Naive thymus-derived CD4-positive, alpha-beta T cell (primary cell): Measurements from ENCODE around the gene ELMO1. TPM values are rescaled to one million over a fixed set of nuclear protein-coding genes. Genes with fewer than 3 reads are reported as not detected.

Experiments used
- ATAC-seq: fragments of 150-1000 bp; cut with Tn5 transposase; 2 replicates; pipeline ENCODE4 v1.10.0; 2021; ENCODE audit warnings: mild to moderate bottlenecking, moderate library complexity
- CTCF ChIA-PET: fragments of 350-600 bp; sonication (Branson Sonifier 250); formaldehyde crosslinking; loops from one replicate; lab custom pipeline; 2021; ENCODE audit warnings: antibody characterized with exemption; lab: Charles Lee
- POLR2A ChIA-PET: fragments of 350-600 bp; sonication (Branson Sonifier 250); formaldehyde crosslinking; loops from one replicate; lab custom pipeline; 2021; ENCODE audit warnings: antibody characterized with exemption, inconsistent platforms; lab: Charles Lee
- DNase-seq, 9 donors: peaks; one replicate each; pipeline versions ENCODE4 v3.0.0 to v3.0.0-alpha.2; 2020 to 2022; ENCODE audit warnings: mixed read lengths in 1 of 9
- H3K27ac ChIP-seq: one replicate; pipeline ENCODE4 v1.7.0; 2013; ENCODE audit warnings: mild to moderate bottlenecking, low read depth, low read length, moderate library complexity
- H3K27me3 ChIP-seq, 2 donors: one replicate each; pipeline ENCODE4 v1.7.0; 2013; ENCODE audit warnings: low read length in 2 of 2, mild to moderate bottlenecking in 2 of 2, moderate library complexity in 2 of 2; ENCODE audit not compliant: control insufficient read depth in 2 of 2, insufficient read depth in 2 of 2
- H3K36me3 ChIP-seq, 3 experiments: 1 replicate in 2 of 3; 2 replicates in 1 of 3; pipeline ENCODE4 v1.7.0; 2013; ENCODE audit warnings: low read length in 3 of 3, mild to moderate bottlenecking in 3 of 3, moderate library complexity in 1 of 3; ENCODE audit not compliant: insufficient read depth in 3 of 3, control insufficient read depth in 2 of 3
- H3K4me1 ChIP-seq, 2 donors: one replicate each; pipeline ENCODE4 v1.7.0; 2013; ENCODE audit warnings: low read length in 2 of 2, mild to moderate bottlenecking in 2 of 2, moderate library complexity in 1 of 2; ENCODE audit not compliant: control insufficient read depth in 2 of 2, insufficient read depth in 2 of 2
- H3K4me3 ChIP-seq: 2 replicates; pipeline ENCODE4 v1.7.0; 2013; ENCODE audit warnings: mild to moderate bottlenecking, low read length
- H3K9me3 ChIP-seq, 3 experiments: 1 replicate in 2 of 3; 2 replicates in 1 of 3; pipeline ENCODE4 v1.7.0; 2013; ENCODE audit warnings: low read length in 3 of 3; ENCODE audit not compliant: control insufficient read depth in 2 of 3
- H3K27ac Mint-ChIP-seq, 9 donors: one replicate each; pipeline ENCODE4 v1.8.0; 2020 to 2022; ENCODE audit warnings: mixed read lengths in 9 of 9, mild to moderate bottlenecking in 8 of 9, moderate library complexity in 5 of 9, inconsistent platforms in 2 of 9
- H3K27me3 Mint-ChIP-seq, 5 donors: one replicate each; pipeline ENCODE4 v1.8.0; 2021 to 2022; ENCODE audit warnings: mixed read lengths in 5 of 5, mild to moderate bottlenecking in 1 of 5
- H3K36me3 Mint-ChIP-seq, 5 donors: one replicate each; pipeline ENCODE4 v1.8.0; 2020 to 2022; ENCODE audit warnings: mixed read lengths in 5 of 5, mild to moderate bottlenecking in 3 of 5, inconsistent platforms in 1 of 5
- H3K4me1 Mint-ChIP-seq, 7 donors: one replicate each; pipeline ENCODE4 v1.8.0; 2020 to 2022; ENCODE audit warnings: mixed read lengths in 7 of 7, mild to moderate bottlenecking in 3 of 7, inconsistent platforms in 1 of 7
- H3K4me3 Mint-ChIP-seq, 10 donors: one replicate each; pipeline ENCODE4 v1.8.0; 2020 to 2022; ENCODE audit warnings: mild to moderate bottlenecking in 10 of 10, mixed read lengths in 10 of 10, moderate library complexity in 6 of 10, inconsistent platforms in 2 of 10
- H3K9me3 Mint-ChIP-seq, 11 donors: one replicate each; pipeline ENCODE4 v1.8.0; 2020 to 2022; ENCODE audit warnings: mixed read lengths in 11 of 11, mild to moderate bottlenecking in 4 of 11, inconsistent platforms in 1 of 11, moderate library complexity in 1 of 11
- intact Hi-C, 2 donors: fragments of 100-400 bp; cut with micrococcal nuclease; formaldehyde crosslinking; loops; one replicate each; pipeline ENCODE4 v1.15.1; 2023
- polyA plus RNA-seq, 2 donors: library from polyadenylated mRNA; unstranded; fragments of 300-500 nt; fragmentation: Illumina TruSeq; gene quantifications; one replicate each; pipeline ENCODE4 v1.2.3, GENCODE V29; 2021
- total RNA-seq, 6 experiments: library from RNA in 5 of 6; stranded (reverse) in 5 of 6; gene quantifications; 1 replicate in 5 of 6; 2 replicates in 1 of 6; pipeline ENCODE4 v1.2.3 and lab custom pipeline; 2021 to 2026

ELMO1 gene
- total and polyA plus RNA-seq, 7 experiments from 2014 or later: 63.6 to 160 (median 124) TPM

DNA sequence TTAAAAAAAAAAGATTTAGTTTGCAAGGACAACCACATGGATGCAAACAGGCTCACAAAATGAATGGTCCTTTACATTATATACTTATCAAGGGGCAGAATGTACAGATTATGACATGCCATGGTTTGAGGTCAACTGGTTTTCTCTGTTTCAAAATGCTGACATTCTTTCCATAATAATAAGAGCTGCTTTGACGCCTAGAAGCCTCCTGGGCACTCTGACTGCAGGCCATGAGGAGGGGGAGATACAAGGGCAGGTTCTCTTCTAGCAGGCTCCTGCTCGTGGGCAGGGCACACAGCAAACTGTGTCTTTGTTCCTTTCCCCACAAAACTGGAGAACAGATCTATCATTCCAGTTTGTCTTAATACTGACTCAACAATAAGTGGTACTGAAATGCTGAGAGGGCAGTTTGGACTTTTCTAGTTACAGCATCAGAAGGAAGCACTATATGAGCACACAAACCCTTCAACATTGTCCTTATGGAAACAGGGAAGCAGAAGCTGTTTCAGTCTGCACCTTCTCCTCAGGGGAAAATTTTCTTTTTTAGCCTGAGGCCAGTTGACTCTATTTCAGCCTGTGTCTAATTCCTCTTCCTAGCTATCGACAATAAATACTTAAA is 409.4 kb downstream of the ELMO1 start:
- no peak overlapping the region for H3K27ac ChIP-seq
- DNase-seq: no peak
- H3K4me3 ChIP-seq: no peak overlapping the region
- Mint-ChIP-seq H3K36me3 (peaks cover 26 to 81% (median 63%) of the 10 kb centered on the region in 5 donors), H3K27me3 (no peaks in the 10 kb centered on the region), H3K27ac (no peak overlapping the region), H3K4me1 (peaks cover 0 to 15% (median 6%) of the 10 kb centered on the region in 7 donors), H3K4me3 (peak overlapping the region in 1 of 10 donors; percentile 18), H3K9me3 (peaks cover 3 to 52% (median 16%) of the 10 kb centered on the region in 11 donors)
- H3K27me3 ChIP-seq: no peaks in the 10 kb centered on the region
- POLR2A ChIA-PET: no interaction called here
- H3K9me3 ChIP-seq: peaks cover 0 to 11% (median 0%) of the 10 kb centered on the region in 3 experiments
- intact Hi-C loops: no loop called here
- H3K4me1 ChIP-seq: no peaks in the 10 kb centered on the region
- ATAC-seq: no peak
- CTCF ChIA-PET: no interaction called here
- H3K36me3 ChIP-seq: peaks cover 0 to 11% (median 0%) of the 10 kb centered on the region in 3 experiments

- H3K4me1 ChIP-seq: no peaks in the 10 kb centered on the region
- no peak overlapping the region for H3K27ac ChIP-seq
- H3K36me3 ChIP-seq: peaks cover 0 to 11% (median 0%) of the 10 kb centered on the region in 3 experiments
- POLR2A ChIA-PET: interaction anchor here (0.5 kb wide), 1 partner anchor 105 kb away, joined by 3 read pairs; no protein-coding TSS in a partner anchor
- no peak for DNase-seq
- Mint-ChIP-seq H3K4me1 (peaks cover 1 to 19% (median 9%) of the 10 kb centered on the region in 7 donors), H3K4me3 (no peak overlapping the region), H3K36me3 (peaks cover 29 to 80% (median 62%) of the 10 kb centered on the region in 5 donors), H3K27ac (peak overlapping the region in 1 of 9 donors; percentile 29), H3K27me3 (no peaks in the 10 kb centered on the region), H3K9me3 (peaks cover 3 to 52% (median 13%) of the 10 kb centered on the region in 11 donors)
- no peak overlapping the region for H3K4me3 ChIP-seq
- no peaks in the 10 kb centered on the region for H3K27me3 ChIP-seq
- peaks cover 0 to 11% (median 0%) of the 10 kb centered on the region in 3 experiments for H3K9me3 ChIP-seq
- intact Hi-C loops: no loop called here
- no peak for ATAC-seq
- CTCF ChIA-PET: no interaction called here
Measured at GRCh38 chr7:37038706-37039105, 410.0 kb downstream of the ELMO1 start.

DNA sequence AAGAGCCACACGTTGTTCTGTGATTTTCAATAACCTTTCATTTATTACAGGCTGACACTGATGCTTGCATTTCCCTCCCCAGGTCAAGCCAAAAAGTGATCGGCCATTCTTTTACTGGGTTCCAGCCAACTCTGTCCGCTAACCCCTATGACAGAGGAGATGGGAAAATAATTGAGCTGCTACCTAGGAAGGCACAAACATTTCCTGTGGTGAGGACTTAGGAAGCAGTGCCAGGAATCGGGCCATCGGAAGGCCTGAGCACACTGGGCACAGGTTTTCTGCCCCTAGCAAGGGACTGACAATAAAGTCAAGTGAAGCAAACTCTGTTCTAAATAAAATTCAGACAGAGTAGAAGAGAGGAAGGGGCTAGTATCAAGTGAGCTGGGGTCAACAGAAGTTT is 411.4 kb downstream of the ELMO1 start:
- intact Hi-C loops: no loop called here
- Mint-ChIP-seq H3K4me1 (peaks cover 11 to 32% (median 19%) of the 10 kb centered on the region in 7 donors), H3K4me3 (no peak overlapping the region), H3K27me3 (no peaks in the 10 kb centered on the region), H3K27ac (peak overlapping the region in 1 of 9 donors; percentile 55), H3K36me3 (peaks cover 30 to 79% (median 60%) of the 10 kb centered on the region in 5 donors), H3K9me3 (peaks cover 3 to 45% (median 11%) of the 10 kb centered on the region in 11 donors)
- DNase-seq: no peak
- no peak for ATAC-seq
- Histone ChIP-seq H3K36me3 (peaks cover 0 to 11% (median 0%) of the 10 kb centered on the region in 3 experiments), H3K27me3 (no peaks in the 10 kb centered on the region), H3K9me3 (peaks cover 0 to 11% (median 0%) of the 10 kb centered on the region in 3 experiments), H3K4me3 (no peak overlapping the region), H3K4me1 (no peaks in the 10 kb centered on the region), H3K27ac (no peak overlapping the region)
- ChIA-PET CTCF (no interaction called here), POLR2A (no interaction called here)

GRCh38 chr7:37035631-37036030 is 413.0 kb downstream of the ELMO1 start:
- no peaks in the 10 kb centered on the region for H3K27me3 ChIP-seq
- Mint-ChIP-seq H3K9me3 (peaks cover 3 to 33% (median 11%) of the 10 kb centered on the region in 11 donors), H3K27ac (peak overlapping the region in 1 of 9 donors; percentile 20), H3K36me3 (peaks cover 37 to 82% (median 59%) of the 10 kb centered on the region in 5 donors), H3K4me3 (no peak overlapping the region), H3K27me3 (no peaks in the 10 kb centered on the region), H3K4me1 (peaks cover 25 to 49% (median 31%) of the 10 kb centered on the region in 7 donors)
- intact Hi-C loops: no loop called here
- POLR2A ChIA-PET: no interaction called here
- no peak overlapping the region for H3K27ac ChIP-seq
- no peak overlapping the region for H3K4me3 ChIP-seq
- CTCF ChIA-PET: no interaction called here
- no peak for ATAC-seq
- H3K4me1 ChIP-seq: no peaks in the 10 kb centered on the region
- peaks cover 0 to 11% (median 0%) of the 10 kb centered on the region in 3 experiments for H3K36me3 ChIP-seq
- peaks cover 0 to 11% (median 0%) of the 10 kb centered on the region in 3 experiments for H3K9me3 ChIP-seq
- DNase-seq: no peak

GRCh38 chr7:37033141-37033540 is 415.5 kb downstream of the ELMO1 start:
- Histone ChIP-seq H3K4me1 (peaks cover 0 to 8% of the 10 kb centered on the region in 2 donors), H3K9me3 (no peaks in the 10 kb centered on the region), H3K27ac (no peak overlapping the region), H3K27me3 (no peaks in the 10 kb centered on the region), H3K36me3 (no peaks in the 10 kb centered on the region), H3K4me3 (no peak overlapping the region)
- no peak overlapping the region for H3K4me3 Mint-ChIP-seq
- ATAC-seq (no peak), DNase-seq (no peak)
- peak overlapping the region in 1 of 9 donors; percentile 4 for H3K27ac Mint-ChIP-seq
- CTCF ChIA-PET: no interaction called here
- H3K4me1 Mint-ChIP-seq: peaks cover 34 to 68% (median 50%) of the 10 kb centered on the region in 7 donors
- peaks cover 0 to 10% (median 0%) of the 10 kb centered on the region in 11 donors for H3K9me3 Mint-ChIP-seq
- intact Hi-C loops: no loop called here
- POLR2A ChIA-PET: no interaction called here
- no peaks in the 10 kb centered on the region for H3K27me3 Mint-ChIP-seq
- H3K36me3 Mint-ChIP-seq: peaks cover 24 to 70% (median 37%) of the 10 kb centered on the region in 5 donors

- peaks cover 22 to 65% (median 34%) of the 10 kb centered on the region in 5 donors for H3K36me3 Mint-ChIP-seq
- Histone ChIP-seq H3K9me3 (no peaks in the 10 kb centered on the region), H3K4me3 (no peak overlapping the region), H3K36me3 (no peaks in the 10 kb centered on the region), H3K27ac (no peak overlapping the region), H3K27me3 (no peaks in the 10 kb centered on the region), H3K4me1 (peaks cover 0 to 8% of the 10 kb centered on the region in 2 donors)
- intact Hi-C loops: no loop called here
- peaks cover 30 to 67% (median 50%) of the 10 kb centered on the region in 7 donors for H3K4me1 Mint-ChIP-seq
- DNase-seq: no peak
- no peaks in the 10 kb centered on the region for H3K27me3 Mint-ChIP-seq
- ChIA-PET POLR2A (no interaction called here), CTCF (no interaction called here)
- ATAC-seq: no peak
- H3K27ac Mint-ChIP-seq: peak overlapping the region in 2 of 9 donors; percentile 43 to 58
- no peak overlapping the region for H3K4me3 Mint-ChIP-seq
- peaks cover 0 to 3% (median 0%) of the 10 kb centered on the region in 11 donors for H3K9me3 Mint-ChIP-seq
Measured at GRCh38 chr7:37032258-37032601, 416.4 kb downstream of the ELMO1 start.
